Ovary (tissue), 9 donors: ENCODE data around the gene IGSF5. TPM values are rescaled to one million over a fixed set of nuclear protein-coding genes. Genes with fewer than 3 reads are reported as not detected.

Experiments
- DNase-seq, 5 donors: peaks; one replicate each; pipeline ENCODE4 v3.0.0-alpha.2; 2019 to 2020
- H3K27ac ChIP-seq, 2 donors: fragments of 200-600 bp; one replicate each; pipeline versions ENCODE4 v1.5.1 to v1.8.0; 2019 to 2022
- H3K27me3 ChIP-seq: fragments of 200-600 bp; one replicate; pipeline ENCODE4 v1.8.0; 2022
- H3K36me3 ChIP-seq: fragments of 200-600 bp; sonication (generic); one replicate; pipeline ENCODE4 v1.5.1; 2019
- H3K4me1 ChIP-seq: one replicate; pipeline ENCODE4 v1.8.1; 2013; ENCODE audit warnings: mild to moderate bottlenecking, moderate library complexity; ENCODE audit not compliant: insufficient read depth
- H3K4me3 ChIP-seq: fragments of 200-600 bp; sonication (generic); one replicate; pipeline ENCODE4 v1.5.1; 2017
- H3K9me3 ChIP-seq, 2 donors: fragments of 200-600 bp in 1 of 2; sonication (generic) in 1 of 2; one replicate each; pipeline versions ENCODE4 v1.5.1 to v1.8.1; 2013 to 2019; ENCODE audit warnings: mild to moderate bottlenecking in 1 of 2, moderate library complexity in 1 of 2
- CTCF ChIP-seq, 3 donors: fragments of 450-650 bp in 2 of 3; fragments of 200-600 bp in 1 of 3; IDR thresholded peaks; one replicate each; pipeline versions ENCODE4 v1.5.1 to v1.8.0; 2016 to 2022; ENCODE audit warnings: antibody characterized with exemption in 3 of 3, mild to moderate bottlenecking in 1 of 3
- EP300 ChIP-seq: sonication (generic); formaldehyde crosslinking; IDR thresholded peaks from one replicate; pipeline ENCODE4 v1.6.1; 2017; ENCODE audit warnings: antibody characterized with exemption
- POLR2A ChIP-seq: fragments of 450-650 bp; IDR thresholded peaks from one replicate; pipeline ENCODE4 v1.6.1; 2017; ENCODE audit warnings: antibody characterized with exemption, mild to moderate bottlenecking, moderate library complexity
- WGBS, 3 donors: extraction: QIAGEN DNeasy Blood & Tissue Kit in 1 of 3; methylation state at CpG; one replicate each; pipeline versions ENCODE4 v1.1.5 to v1.1.7; 2013 to 2017; 5-methylcytosine and 5-hydroxymethylcytosine counted together
- intact Hi-C, 4 donors: fragments of 100-400 bp; cut with DNase I; formaldehyde crosslinking; loops; one replicate each; pipeline versions ENCODE4 v1.11.0 to v1.15.1; 2022 to 2023
- polyA plus RNA-seq, 2 donors: library from polyadenylated mRNA; stranded (reverse); fragments of 200-250 nt in 1 of 2; fragments of 350-450 nt in 1 of 2; fragmentation: Illumina TruSeq in 1 of 2; extraction: RNeasy Lipid Tissue Mini Kit (QIAGEN cat#74804) in 1 of 2; gene quantifications; one replicate each; pipeline ENCODE4 v1.2.3, GENCODE V29; 2013 to 2014
- total RNA-seq, 7 donors: library from RNA; depleted of rRNA in 2 of 7; stranded (reverse); fragments of >200 nt in 2 of 7; fragmentation: NEBNext Ultra II Directional in 3 of 7; extraction: Animal tissue kit (Norgen Biotek cat#: 25700) in 3 of 7; gene quantifications; one replicate each; pipeline versions ENCODE4 v1.1.0 to v1.2.4, GENCODE V29; 2016 to 2023
- donor health status: DM: no; HTN: no; CAD: no; lungs with moderate emphysema.
- donor health status: DM: no; HTN: no; CAD: no.
- donor health status: Bipolar disorder and iron deficiency.
- donor health status: DM: yes; HTN: yes; CAD: no.
- donor health status: DM: no; HTN: no; CAD: no.
- donor health status: DM: yes; HTN: yes; CAD: no.

The IGSF5 gene
- total and polyA plus RNA-seq, 9 donors, result 0.16 to 0.72 (median 0.45) TPM; not detected in 2

GRCh38 chr21:39705849-39706248, 39.1 kb upstream of the IGSF5 start:
- Histone ChIP-seq H3K27me3 (no peaks in the 10 kb centered on the region), H3K36me3 (no peaks in the 10 kb centered on the region), H3K4me3 (no peak overlapping the region), H3K27ac (no peak overlapping the region), H3K9me3 (no peaks in the 10 kb centered on the region), H3K4me1 (no peaks in the 10 kb centered on the region)
- WGBS, 3 donors, result 86 to 92% (median 86%) methylated on average over 2 of the region's 2 CpGs
- DNase-seq, result no peak
- intact Hi-C loops, result no loop called here
- no peak for TF ChIP-seq EP300
- no peak for TF ChIP-seq CTCF (IDR thresholded peaks at IDR 0.05)
- no peak for TF ChIP-seq POLR2A

GRCh38 chr21:39707316-39707715, 37.7 kb upstream of the IGSF5 start:
- no peaks in the 10 kb centered on the region for H3K36me3 ChIP-seq
- no peaks in the 10 kb centered on the region for H3K4me1 ChIP-seq
- no peaks in the 10 kb centered on the region for H3K9me3 ChIP-seq
- no peak for DNase-seq
- no peak for TF ChIP-seq EP300
- no peak for TF ChIP-seq POLR2A
- TF ChIP-seq CTCF (IDR thresholded peaks at IDR 0.05), result no peak
- 13 to 33% (median 27%) methylated on average over 1 of the region's 1 CpG for WGBS, 3 donors
- H3K4me3 ChIP-seq, result no peak overlapping the region
- H3K27ac ChIP-seq, result no peak overlapping the region
- H3K27me3 ChIP-seq, result no peaks in the 10 kb centered on the region
- intact Hi-C loops, result no loop called here

GRCh38 chr21:39710866-39711265, 34.1 kb upstream of the IGSF5 start:
- no peak for TF ChIP-seq CTCF (IDR thresholded peaks at IDR 0.05)
- no peak for TF ChIP-seq POLR2A
- TF ChIP-seq EP300, result no peak
- Histone ChIP-seq H3K9me3 (no peaks in the 10 kb centered on the region), H3K36me3 (no peaks in the 10 kb centered on the region), H3K27me3 (no peaks in the 10 kb centered on the region), H3K27ac (no peak overlapping the region), H3K4me1 (no peaks in the 10 kb centered on the region), H3K4me3 (no peak overlapping the region)
- intact Hi-C loops, result loop anchor here in 2 of 4 donors (10.0 kb wide), 1 partner anchor 196 kb away; no protein-coding TSS in a partner anchor
- 93 to 96% (median 94%) methylated on average over 8 of the region's 8 CpGs for WGBS, 3 donors
- DNase-seq, result no peak

- Histone ChIP-seq H3K4me1 (no peaks in the 10 kb centered on the region), H3K36me3 (no peaks in the 10 kb centered on the region), H3K27me3 (no peaks in the 10 kb centered on the region), H3K4me3 (no peak overlapping the region), H3K27ac (no peak overlapping the region), H3K9me3 (no peaks in the 10 kb centered on the region)
- 82 to 85% (median 84%) methylated on average over 7 of the region's 7 CpGs for WGBS, 3 donors
- TF ChIP-seq CTCF (IDR thresholded peaks at IDR 0.05) (no peak), POLR2A (no peak), EP300 (no peak)
- intact Hi-C loops, result loop anchor here in 2 of 4 donors (10.0 kb wide), 1 partner anchor 197 kb away; no protein-coding TSS in a partner anchor
- no peak for DNase-seq
Observed at GRCh38 chr21:39712273-39712672, 32.7 kb upstream of the IGSF5 start.
